Measurements from ENCODE around the gene SH3GLB1. TPM values are rescaled to one million over a fixed set of nuclear protein-coding genes. Genes with fewer than 3 reads are reported as not detected.
A peak's percentile ranks its signal among the peaks of the same experiment; 100 is the strongest.

SH3GLB1 gene
- total RNA-seq, 1 donor from 2014 or later = 28.9 TPM

DNA sequence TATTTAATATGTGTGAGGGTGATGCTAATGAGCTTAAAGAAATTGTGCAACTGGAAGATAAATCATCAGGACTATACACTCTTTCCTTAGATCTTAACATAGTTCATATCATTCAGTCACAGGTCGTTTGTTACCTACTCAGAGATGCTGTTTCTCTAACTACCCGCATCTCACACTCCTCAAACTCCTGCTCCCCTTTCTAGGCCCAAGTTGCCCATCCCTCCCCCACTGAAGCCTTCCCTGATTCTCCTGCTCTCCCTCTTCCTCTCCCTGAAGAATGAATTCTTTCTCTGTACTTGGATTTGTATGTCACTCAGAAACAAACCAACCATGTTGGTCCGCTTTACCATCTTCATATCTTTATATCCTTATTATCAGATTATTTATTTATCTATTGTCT lies 9.1 kb downstream of the SH3GLB1 start:
- no peak for DNase-seq (ENCODE audit: low spot score in 2 of 2)
- Histone ChIP-seq H3K27ac (peak overlapping the region in 1 of 2 donors; percentile 67), H3K4me3 (no peak overlapping the region), H3K27me3 (no peaks in the 10 kb centered on the region), H3K4me1 (peaks cover 3 to 33% of the 10 kb centered on the region in 2 donors), H3K36me3 (peaks cover 7 to 13% of the 10 kb centered on the region in 2 donors), H3K9me3 (no peaks in the 10 kb centered on the region)
- TF ChIP-seq, protein P1, sequence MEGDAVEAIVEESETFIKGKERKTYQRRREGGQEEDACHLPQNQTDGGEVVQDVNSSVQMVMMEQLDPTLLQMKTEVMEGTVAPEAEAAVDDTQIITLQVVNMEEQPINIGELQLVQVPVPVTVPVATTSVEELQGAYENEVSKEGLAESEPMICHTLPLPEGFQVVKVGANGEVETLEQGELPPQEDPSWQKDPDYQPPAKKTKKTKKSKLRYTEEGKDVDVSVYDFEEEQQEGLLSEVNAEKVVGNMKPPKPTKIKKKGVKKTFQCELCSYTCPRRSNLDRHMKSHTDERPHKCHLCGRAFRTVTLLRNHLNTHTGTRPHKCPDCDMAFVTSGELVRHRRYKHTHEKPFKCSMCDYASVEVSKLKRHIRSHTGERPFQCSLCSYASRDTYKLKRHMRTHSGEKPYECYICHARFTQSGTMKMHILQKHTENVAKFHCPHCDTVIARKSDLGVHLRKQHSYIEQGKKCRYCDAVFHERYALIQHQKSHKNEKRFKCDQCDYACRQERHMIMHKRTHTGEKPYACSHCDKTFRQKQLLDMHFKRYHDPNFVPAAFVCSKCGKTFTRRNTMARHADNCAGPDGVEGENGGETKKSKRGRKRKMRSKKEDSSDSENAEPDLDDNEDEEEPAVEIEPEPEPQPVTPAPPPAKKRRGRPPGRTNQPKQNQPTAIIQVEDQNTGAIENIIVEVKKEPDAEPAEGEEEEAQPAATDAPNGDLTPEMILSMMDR (IDR thresholded peaks at IDR 0.05) = no peak
- intact Hi-C loops (cut with DNase I) = no loop called here

- peak overlapping the region; percentile 38 to 67 for H3K27ac ChIP-seq
- no peaks in the 10 kb centered on the region for H3K9me3 ChIP-seq
- no peaks in the 10 kb centered on the region for H3K27me3 ChIP-seq
- intact Hi-C loops (cut with DNase I) = no loop called here
- no peak for DNase-seq (ENCODE audit: low spot score in 2 of 2)
- H3K4me1 ChIP-seq = peaks cover 3 to 33% of the 10 kb centered on the region in 2 donors
- TF ChIP-seq, protein P1 (IDR thresholded peaks at IDR 0.05) = no peak
- peak overlapping the region in 1 of 2 donors; percentile 17 for H3K4me3 ChIP-seq
- peaks cover 7 to 13% of the 10 kb centered on the region in 2 donors for H3K36me3 ChIP-seq
Measured at GRCh38 chr1:86714159-86714558, 9.8 kb downstream of the SH3GLB1 start.

DNA sequence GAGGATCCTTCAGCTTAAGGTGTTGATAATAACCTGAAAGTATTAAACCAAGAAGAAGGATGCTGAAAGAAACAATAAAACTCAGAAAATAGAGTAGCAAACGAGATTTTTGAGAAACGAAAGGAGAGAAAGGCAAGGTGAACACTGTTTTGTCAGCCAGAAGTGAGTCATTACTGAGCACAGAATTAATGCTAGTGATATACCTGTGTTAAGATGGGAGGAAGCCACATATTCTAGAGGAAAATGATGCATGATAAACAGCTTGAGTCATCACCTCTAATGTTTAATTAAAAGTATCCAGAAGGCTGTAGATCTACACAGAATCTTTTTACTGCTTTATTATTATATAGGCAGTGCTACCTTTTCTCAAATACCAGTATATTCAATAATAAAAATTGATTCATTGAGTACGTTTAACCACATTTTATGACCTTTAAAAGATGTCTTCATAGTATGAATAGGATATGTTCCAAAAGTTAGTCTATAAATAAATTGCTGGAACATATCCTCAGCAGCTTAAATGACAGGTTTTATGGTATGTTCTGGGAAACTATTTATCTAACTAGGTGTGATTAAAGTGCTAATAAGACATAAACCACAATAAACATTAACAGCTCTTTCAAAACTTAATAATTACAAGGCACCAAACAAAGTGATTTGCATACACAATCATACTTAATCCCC lies 10.3 kb downstream of the SH3GLB1 start:
- peak overlapping the region in 1 of 2 donors; percentile 17 for H3K4me3 ChIP-seq
- intact Hi-C loops (cut with DNase I) = no loop called here
- H3K9me3 ChIP-seq = no peaks in the 10 kb centered on the region
- TF ChIP-seq, protein P1 (IDR thresholded peaks at IDR 0.05) = no peak
- H3K27me3 ChIP-seq = no peaks in the 10 kb centered on the region
- DNase-seq (ENCODE audit: low spot score in 2 of 2) = no peak
- H3K36me3 ChIP-seq = peaks cover 7 to 13% of the 10 kb centered on the region in 2 donors
- H3K4me1 ChIP-seq = peaks cover 3 to 33% of the 10 kb centered on the region in 2 donors
- H3K27ac ChIP-seq = peak overlapping the region; percentile 38 to 67

GRCh38 chr1:86718786-86719185 lies 14.4 kb downstream of the SH3GLB1 start:
- Histone ChIP-seq H3K4me3 (no peak overlapping the region), H3K4me1 (peaks cover 3 to 15% of the 10 kb centered on the region in 2 donors), H3K27me3 (no peaks in the 10 kb centered on the region), H3K36me3 (peaks cover 30 to 52% of the 10 kb centered on the region in 2 donors), H3K9me3 (no peaks in the 10 kb centered on the region), H3K27ac (no peak overlapping the region)
- no peak for DNase-seq (ENCODE audit: low spot score in 2 of 2)
- TF ChIP-seq, protein P1 (IDR thresholded peaks at IDR 0.05) = no peak
- intact Hi-C loops (cut with DNase I) = no loop called here

DNA sequence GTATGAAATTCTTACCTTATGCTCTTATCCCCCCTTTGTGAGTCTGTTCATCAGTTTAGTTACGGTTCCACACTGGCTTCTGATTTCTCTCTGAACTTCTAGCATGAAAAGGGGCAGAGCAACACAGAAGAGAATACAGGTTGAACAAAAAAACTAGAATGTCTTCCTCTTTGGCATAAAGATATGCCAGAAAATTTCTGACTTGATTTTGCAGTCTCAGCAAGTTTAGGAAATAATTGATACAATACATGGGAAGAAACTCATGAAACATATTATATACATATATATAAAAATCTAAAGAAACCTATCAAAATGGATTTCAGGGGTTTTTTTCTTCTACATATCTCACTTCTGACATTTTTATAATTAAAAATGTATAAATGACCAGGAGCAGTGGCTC lies 27.0 kb downstream of the SH3GLB1 start:
- no peak for DNase-seq (ENCODE audit: low spot score in 2 of 2)
- H3K4me1 ChIP-seq = no peaks in the 10 kb centered on the region
- H3K9me3 ChIP-seq = no peaks in the 10 kb centered on the region
- intact Hi-C loops (cut with DNase I) = no loop called here
- no peak overlapping the region for H3K27ac ChIP-seq
- H3K4me3 ChIP-seq = no peak overlapping the region
- peaks cover 36 to 37% of the 10 kb centered on the region in 2 donors for H3K36me3 ChIP-seq
- TF ChIP-seq, protein P1 (IDR thresholded peaks at IDR 0.05) = no peak
- no peaks in the 10 kb centered on the region for H3K27me3 ChIP-seq

All from ascending aorta (tissue), 2 donors.